ENCODE data around the gene PPFIBP2.

Gene PPFIBP2

DNA sequence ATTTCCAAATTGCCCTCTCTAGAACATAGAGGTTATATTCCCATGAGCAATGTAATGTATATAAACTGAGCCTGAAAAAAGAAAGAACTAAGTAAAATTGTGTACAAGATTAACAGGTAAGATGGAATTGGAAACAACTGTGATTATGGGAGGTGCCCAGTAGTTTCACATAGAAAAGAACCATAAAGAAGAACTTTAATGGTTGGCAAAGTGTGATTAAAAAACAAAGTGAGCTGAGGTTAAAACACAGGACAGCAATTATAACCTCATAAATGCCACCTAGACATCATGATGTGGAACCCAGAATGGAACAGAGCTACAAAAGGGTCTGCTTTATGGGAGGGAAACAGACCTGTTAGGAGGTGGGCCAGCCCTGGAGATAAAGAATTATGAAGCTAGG lies 100.9 kb downstream of the PPFIBP2 start:
- DNase-seq (ENCODE audit: low read depth), result no peak
- in situ Hi-C loops (cut with HindIII; ENCODE audit: low sequenced_read_pairs), result no loop called here
- TF ChIP-seq, protein P1, sequence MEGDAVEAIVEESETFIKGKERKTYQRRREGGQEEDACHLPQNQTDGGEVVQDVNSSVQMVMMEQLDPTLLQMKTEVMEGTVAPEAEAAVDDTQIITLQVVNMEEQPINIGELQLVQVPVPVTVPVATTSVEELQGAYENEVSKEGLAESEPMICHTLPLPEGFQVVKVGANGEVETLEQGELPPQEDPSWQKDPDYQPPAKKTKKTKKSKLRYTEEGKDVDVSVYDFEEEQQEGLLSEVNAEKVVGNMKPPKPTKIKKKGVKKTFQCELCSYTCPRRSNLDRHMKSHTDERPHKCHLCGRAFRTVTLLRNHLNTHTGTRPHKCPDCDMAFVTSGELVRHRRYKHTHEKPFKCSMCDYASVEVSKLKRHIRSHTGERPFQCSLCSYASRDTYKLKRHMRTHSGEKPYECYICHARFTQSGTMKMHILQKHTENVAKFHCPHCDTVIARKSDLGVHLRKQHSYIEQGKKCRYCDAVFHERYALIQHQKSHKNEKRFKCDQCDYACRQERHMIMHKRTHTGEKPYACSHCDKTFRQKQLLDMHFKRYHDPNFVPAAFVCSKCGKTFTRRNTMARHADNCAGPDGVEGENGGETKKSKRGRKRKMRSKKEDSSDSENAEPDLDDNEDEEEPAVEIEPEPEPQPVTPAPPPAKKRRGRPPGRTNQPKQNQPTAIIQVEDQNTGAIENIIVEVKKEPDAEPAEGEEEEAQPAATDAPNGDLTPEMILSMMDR (IDR thresholded peaks at IDR 0.05; ENCODE audit: low read depth, low read length, missing control alignments), result no peak
- no peak overlapping the region for H3K4me3 ChIP-seq (ENCODE audit: low read depth, low read length)

DNA sequence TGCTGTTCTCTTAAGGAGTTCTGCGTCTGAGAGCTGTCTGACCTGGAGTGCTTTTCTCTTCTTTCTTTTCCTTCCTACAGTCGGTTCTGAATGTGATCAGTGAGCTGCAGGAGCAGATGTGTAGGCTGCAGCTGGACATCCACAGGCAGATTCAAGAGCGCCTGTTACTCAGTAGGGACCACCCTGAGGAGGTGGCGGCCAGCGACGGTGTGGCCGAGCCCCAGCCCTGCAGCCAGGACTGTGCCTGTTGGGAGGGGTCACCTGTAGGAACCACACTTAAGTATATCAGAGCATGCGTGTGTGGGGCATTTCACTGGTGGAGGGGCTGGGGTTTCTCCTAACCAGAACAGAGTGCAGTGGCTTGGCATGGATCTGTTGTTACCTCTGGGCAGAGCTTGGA lies 103.2 kb downstream of the PPFIBP2 start:
- TF ChIP-seq, protein P1 (IDR thresholded peaks at IDR 0.05; ENCODE audit: low read depth, low read length, missing control alignments), result no peak
- no peak overlapping the region for H3K4me3 ChIP-seq (ENCODE audit: low read depth, low read length)
- no peak for DNase-seq (ENCODE audit: low read depth)
- in situ Hi-C loops (cut with HindIII; ENCODE audit: low sequenced_read_pairs), result no loop called here

DNA sequence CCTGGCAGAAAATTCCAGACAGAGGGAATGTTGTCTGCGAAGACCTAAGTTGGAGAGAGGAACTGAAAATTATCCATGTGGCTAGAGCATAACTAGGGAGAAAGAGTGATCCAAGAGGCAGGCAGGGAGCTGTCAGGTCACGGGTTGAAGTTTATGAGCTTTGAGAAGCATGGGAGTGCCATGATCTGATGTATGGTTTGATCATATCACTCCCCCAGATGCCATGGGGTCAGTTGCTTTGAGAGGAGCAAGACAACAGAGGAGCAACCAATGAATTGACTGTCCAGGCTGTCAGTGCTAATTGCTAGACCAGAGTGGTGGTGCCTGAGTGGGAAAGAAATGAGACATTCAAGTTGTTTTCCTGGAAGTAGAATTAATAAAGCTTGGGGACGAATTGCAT lies 105.5 kb downstream of the PPFIBP2 start:
- DNase-seq (ENCODE audit: low read depth), result no peak
- in situ Hi-C loops (cut with HindIII; ENCODE audit: low sequenced_read_pairs), result no loop called here
- TF ChIP-seq, protein P1 (IDR thresholded peaks at IDR 0.05; ENCODE audit: low read depth, low read length, missing control alignments), result no peak
- no peak overlapping the region for H3K4me3 ChIP-seq (ENCODE audit: low read depth, low read length)

DNA sequence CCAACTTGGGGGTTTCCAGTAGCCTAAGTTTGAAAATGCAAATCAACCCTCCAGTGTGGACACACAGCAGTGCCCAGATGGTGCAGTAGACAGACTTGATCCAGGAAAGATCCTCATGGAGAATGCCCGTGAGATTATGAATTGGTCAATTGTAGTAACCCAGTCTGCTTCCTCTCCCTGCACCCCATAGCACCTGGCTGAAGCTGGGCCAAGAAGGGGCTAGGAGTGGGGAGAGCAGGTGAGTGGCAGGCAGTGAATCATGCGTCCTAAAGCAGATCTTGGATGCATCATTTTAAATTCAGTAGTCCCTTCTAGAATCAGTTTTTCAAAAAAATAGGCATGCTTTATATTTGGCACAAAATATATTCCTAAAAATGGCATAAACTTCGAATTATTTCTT lies 107.3 kb downstream of the PPFIBP2 start:
- TF ChIP-seq, protein P1 (IDR thresholded peaks at IDR 0.05; ENCODE audit: low read depth, low read length, missing control alignments), result no peak
- no peak overlapping the region for H3K4me3 ChIP-seq (ENCODE audit: low read depth, low read length)
- DNase-seq (ENCODE audit: low read depth), result no peak
- in situ Hi-C loops (cut with HindIII; ENCODE audit: low sequenced_read_pairs), result no loop called here

DNA sequence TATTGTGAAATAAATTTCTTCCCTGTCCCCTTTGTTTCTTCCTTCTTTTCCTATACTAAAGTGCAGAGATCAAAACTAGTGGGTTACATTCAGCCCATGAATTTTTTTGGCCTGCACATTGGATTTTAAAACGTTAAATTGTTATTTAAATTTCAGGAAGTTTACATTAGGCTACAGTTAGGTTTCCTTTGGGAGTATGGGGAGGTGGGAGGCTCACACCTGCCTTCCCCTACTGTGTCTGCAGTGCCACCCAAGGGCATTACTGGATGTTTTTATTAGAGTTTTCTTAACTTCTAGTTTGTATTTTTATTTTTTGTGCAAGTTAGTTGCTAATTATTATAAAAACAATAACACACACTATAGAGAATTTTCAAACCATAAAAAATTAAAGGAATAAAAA lies 107.8 kb downstream of the PPFIBP2 start:
- in situ Hi-C loops (cut with HindIII; ENCODE audit: low sequenced_read_pairs), result no loop called here
- no peak overlapping the region for H3K4me3 ChIP-seq (ENCODE audit: low read depth, low read length)
- TF ChIP-seq, protein P1 (IDR thresholded peaks at IDR 0.05; ENCODE audit: low read depth, low read length, missing control alignments), result no peak
- DNase-seq (ENCODE audit: low read depth), result no peak

DNA sequence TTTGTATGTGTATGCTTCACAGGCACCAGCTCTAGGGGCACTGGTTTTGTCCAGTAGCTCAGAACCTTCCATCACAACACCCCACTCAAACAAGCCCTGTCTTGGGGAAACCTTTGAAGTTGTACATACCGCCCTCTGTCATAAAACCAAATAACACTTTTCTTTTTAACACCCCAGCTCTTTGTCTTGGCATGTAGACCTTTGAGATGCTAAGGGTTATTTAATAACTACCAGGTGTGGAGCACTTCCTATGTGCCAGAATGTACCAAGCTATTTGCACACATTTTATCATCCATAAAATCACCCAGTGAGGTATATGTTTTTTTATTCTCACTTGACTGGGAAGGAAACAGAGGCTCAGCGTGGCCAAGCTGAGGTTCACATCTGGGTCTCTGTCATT lies 108.9 kb downstream of the PPFIBP2 start:
- TF ChIP-seq, protein P1 (IDR thresholded peaks at IDR 0.05; ENCODE audit: low read depth, low read length, missing control alignments), result no peak
- in situ Hi-C loops (cut with HindIII; ENCODE audit: low sequenced_read_pairs), result no loop called here
- no peak for DNase-seq (ENCODE audit: low read depth)
- no peak overlapping the region for H3K4me3 ChIP-seq (ENCODE audit: low read depth, low read length)

DNA sequence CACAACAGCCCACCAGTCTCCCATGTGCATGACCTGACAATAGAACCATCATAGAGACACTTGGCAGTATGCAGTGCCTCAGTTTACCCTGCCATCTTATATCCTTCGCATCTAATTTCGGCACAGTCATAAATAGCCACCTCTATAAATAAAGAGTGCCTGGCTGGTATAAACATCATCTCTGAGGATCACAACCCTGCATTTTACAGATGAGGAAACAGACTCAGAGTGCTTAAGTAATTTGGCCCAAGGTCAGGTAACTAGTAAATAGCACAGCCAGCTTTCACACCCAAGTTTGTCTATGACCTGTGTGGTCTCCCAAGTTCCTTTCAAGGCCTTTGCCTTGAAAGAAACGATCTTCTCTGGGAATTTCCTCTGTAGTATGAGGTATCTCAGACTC lies 114.9 kb downstream of the PPFIBP2 start:
- no peak for DNase-seq (ENCODE audit: low read depth)
- in situ Hi-C loops (cut with HindIII; ENCODE audit: low sequenced_read_pairs), result no loop called here
- TF ChIP-seq, protein P1 (IDR thresholded peaks at IDR 0.05; ENCODE audit: low read depth, low read length, missing control alignments), result no peak
- no peak overlapping the region for H3K4me3 ChIP-seq (ENCODE audit: low read depth, low read length)
